SK-N-SH (cell line): Measurements from ENCODE around the gene MAST4. TPM values are rescaled to one million over a fixed set of nuclear protein-coding genes. Genes with fewer than 3 reads are reported as not detected.

Experiments
- CTCF ChIA-PET: fragments of 300-600, 350-600 bp; formaldehyde crosslinking; extraction: SDS; loops from one replicate; lab custom pipeline; 2021; lab: Yijun Ruan, JAX
- POLR2A ChIA-PET: fragments of 350-600 bp; sonication (Branson Sonifier 250); formaldehyde crosslinking; extraction: SDS; loops from one replicate; lab custom pipeline; 2020; ENCODE audit warnings: antibody characterized with exemption, inconsistent platforms; lab: Yijun Ruan, JAX
- DNase-seq: peaks from one replicate; pipeline ENCODE4 v3.0.0; 2012
- H2AFZ ChIP-seq: fragments of 200-600 bp; sonication (generic); 2 replicates; pipeline ENCODE4 v1.8.1; 2016; ENCODE audit warnings: antibody characterized with exemption, mild to moderate bottlenecking, low read depth
- H3F3A ChIP-seq: fragments of 200-600 bp; sonication (generic); replicated peaks from 2 replicates; pipeline ENCODE3; 2016; ENCODE audit warnings: antibody characterized with exemption, mild to moderate bottlenecking; ENCODE audit not compliant: insufficient read depth
- H3K27ac ChIP-seq, 2 experiments: fragments of 200-500 bp in 1 of 2; fragments of 200-600 bp in 1 of 2; sonication (Bioruptor generic) in 1 of 2; sonication (generic), shearing (Covaris generic) in 1 of 2; 2 replicates each; pipeline versions ENCODE4 v1.5.1 to v1.6.1; 2014 to 2016; ENCODE audit warnings: low read depth in 2 of 2, inconsistent platforms in 1 of 2, low read length in 1 of 2, mild to moderate bottlenecking in 1 of 2, mixed read lengths in 1 of 2
- H3K27me3 ChIP-seq: fragments of 200-600 bp; sonication (generic), shearing (Covaris generic); 2 replicates; pipeline ENCODE4 v1.6.1; 2016; ENCODE audit warnings: mixed run types; ENCODE audit not compliant: insufficient read depth
- H3K36me3 ChIP-seq, 2 experiments: fragments of 200-500 bp in 1 of 2; fragments of 200-600 bp in 1 of 2; sonication (Bioruptor generic) in 1 of 2; sonication (generic) in 1 of 2; replicated peaks in 1 of 2; 2 replicates each; pipeline versions ENCODE3 to v1.5.1; 2014 to 2016; ENCODE audit warnings: low read length in 1 of 2, mild to moderate bottlenecking in 1 of 2; ENCODE audit not compliant: insufficient read depth in 2 of 2, control insufficient read depth in 1 of 2
- H3K4me1 ChIP-seq, 2 experiments: fragments of 200-500 bp in 1 of 2; fragments of 200-600 bp in 1 of 2; sonication (Bioruptor generic) in 1 of 2; sonication (generic), shearing (Covaris generic) in 1 of 2; 2 replicates each; pipeline versions ENCODE4 v1.5.1 to v1.6.1; 2014 to 2016; ENCODE audit warnings: low read depth in 1 of 2, low read length in 1 of 2, mixed run types in 1 of 2; ENCODE audit not compliant: insufficient read depth in 2 of 2, control insufficient read depth in 1 of 2
- H3K4me2 ChIP-seq: fragments of 200-600 bp; sonication (generic), shearing (Covaris generic); 2 replicates; pipeline ENCODE4 v1.6.1; 2017; ENCODE audit warnings: mixed run types
- H3K4me3 ChIP-seq, 2 experiments: fragments of 200-500 bp in 1 of 2; fragments of 200-600 bp in 1 of 2; sonication (Bioruptor generic) in 1 of 2; sonication (generic), shearing (Covaris generic) in 1 of 2; 2 replicates each; pipeline versions ENCODE4 v1.5.1 to v1.8.1; 2014 to 2016; ENCODE audit warnings: low read depth in 2 of 2, inconsistent platforms in 1 of 2, low read length in 1 of 2, mild to moderate bottlenecking in 1 of 2, mixed read lengths in 1 of 2, moderate library complexity in 1 of 2
- H3K79me2 ChIP-seq: fragments of 200-600 bp; sonication (generic); 2 replicates; pipeline ENCODE4 v1.8.1; 2017; ENCODE audit warnings: mild to moderate bottlenecking; ENCODE audit not compliant: insufficient read depth
- H3K9ac ChIP-seq: fragments of 200-600 bp; sonication (generic); 2 replicates; pipeline ENCODE4 v1.6.1; 2017; ENCODE audit warnings: mixed run types
- H3K9me2 ChIP-seq: fragments of 200-600 bp; sonication (generic); 2 replicates; pipeline ENCODE4 v1.6.1; 2017; ENCODE audit warnings: mixed run types
- H3K9me3 ChIP-seq: fragments of 200-600 bp; sonication (generic); 2 replicates; pipeline ENCODE4 v1.6.1; 2017; ENCODE audit warnings: mixed run types, mild to moderate bottlenecking, moderate library complexity
- H4K20me1 ChIP-seq: fragments of 200-600 bp; sonication (generic); 2 replicates; pipeline ENCODE4 v1.6.1; 2017; ENCODE audit warnings: mild to moderate bottlenecking, mixed run types; ENCODE audit not compliant: insufficient read depth
- CHD2 ChIP-seq: fragments of 150-350 bp; IDR thresholded peaks from 2 replicates; pipeline ENCODE4 v1.6.1; 2018; ENCODE audit warnings: low read length; ENCODE audit not compliant: partially characterized antibody
- CTCF ChIP-seq: fragments of 200-600 bp; sonication (generic); IDR thresholded peaks from 2 replicates; pipeline ENCODE4 v1.6.1; 2017; ENCODE audit warnings: antibody characterized with exemption, mild to moderate bottlenecking, moderate library complexity
- EP300 ChIP-seq, 2 experiments: IDR thresholded peaks; 2 replicates each; pipeline versions ENCODE4 v1.4.0 to v1.6.1; 2012; ENCODE audit warnings: borderline replicate concordance in 1 of 2, low read depth in 1 of 2, low read length in 1 of 2
- FOXJ3 ChIP-seq: sonication (generic); formaldehyde crosslinking; IDR thresholded peaks from 2 replicates; pipeline ENCODE4 v1.5.1; 2020; ENCODE audit warnings: mild to moderate bottlenecking, missing genetic modification reagents
- GABPA ChIP-seq: IDR thresholded peaks from 2 replicates; pipeline ENCODE4 v1.4.0; 2012; ENCODE audit warnings: low read depth, mild to moderate bottlenecking
- IRF3 ChIP-seq: fragments of 150-350 bp; IDR thresholded peaks from 2 replicates; pipeline ENCODE4 v1.6.1; 2016; ENCODE audit warnings: mild to moderate bottlenecking, low read depth, low read length
- JUND ChIP-seq: IDR thresholded peaks from 2 replicates; pipeline ENCODE4 v1.4.0; 2012
- MEF2A ChIP-seq: IDR thresholded peaks from 2 replicates; pipeline ENCODE4 v1.4.0; 2012; ENCODE audit warnings: low read depth, borderline replicate concordance
- MXI1 ChIP-seq: IDR thresholded peaks from 2 replicates; pipeline ENCODE4 v1.6.1; 2012; ENCODE audit warnings: mild to moderate bottlenecking, low read depth, low read length, improper control_type of control experiment
- PBX3 ChIP-seq: IDR thresholded peaks from 2 replicates; pipeline ENCODE4; 2012
- RFX5 ChIP-seq: IDR thresholded peaks from 2 replicates; pipeline ENCODE4 v1.6.1; 2012; ENCODE audit warnings: mild to moderate bottlenecking, improper control_type of control experiment, low read length
- SMC3 ChIP-seq: IDR thresholded peaks from 2 replicates; pipeline ENCODE4 v1.6.1; 2012; ENCODE audit warnings: low read depth, low read length, improper control_type of control experiment
- TCF12 ChIP-seq: IDR thresholded peaks from 2 replicates; pipeline ENCODE4 v1.4.0; 2012
- TEAD4 ChIP-seq: IDR thresholded peaks from 2 replicates; pipeline ENCODE4 v1.4.0; 2012; ENCODE audit warnings: mild to moderate bottlenecking, borderline replicate concordance; ENCODE audit not compliant: insufficient read depth
- USF1 ChIP-seq: IDR thresholded peaks from 2 replicates; pipeline ENCODE4 v1.4.0; 2012; ENCODE audit warnings: low read depth, borderline replicate concordance
- YY1 ChIP-seq: IDR thresholded peaks from 2 replicates; pipeline ENCODE4 v1.4.0; 2012; ENCODE audit warnings: low read depth, mild to moderate bottlenecking
- WGBS: methylation state at CpG from one replicate; pipeline ENCODE4 v1.1.6; 2017; ENCODE audit warnings: low lambda C conversion rate; 5-methylcytosine and 5-hydroxymethylcytosine counted together
- polyA plus RNA-seq, 3 experiments: library from polyadenylated mRNA; depleted of rRNA; stranded (reverse); fragments of >200 nt; gene quantifications; 2 replicates each; pipeline ENCODE4 v1.2.3, GENCODE V29; 2012

The MAST4 gene
- polyA plus RNA-seq, 1 of the 3 experiments (the other 2 are of a cell fraction): 2.2 TPM

GRCh38 chr5:66969484-66969883 is 373.3 kb downstream of the MAST4 start:
- Histone ChIP-seq H3K9me2 (no peaks in the 10 kb centered on the region), H3K4me1 (peaks cover 0 to 3% of the 10 kb centered on the region in 2 experiments; a peak in 1 of 4 replicates), H3K27me3 (no peaks in the 10 kb centered on the region), H3K9me3 (no peaks in the 10 kb centered on the region), H3K4me3 (no peak overlapping the region), H3K27ac (no peak overlapping the region), H3K36me3 (no peaks in the 10 kb centered on the region), H3K4me2 (no peak overlapping the region), H3K79me2 (no peaks in the 10 kb centered on the region), H3K9ac (no peak overlapping the region), H4K20me1 (no peaks in the 10 kb centered on the region), H3F3A (no peaks in the 10 kb centered on the region), H2AFZ (no peak overlapping the region)
- no peak for TF ChIP-seq JUND
- TF ChIP-seq RFX5: no peak
- no peak for TF ChIP-seq TEAD4
- TF ChIP-seq SMC3: no peak
- TF ChIP-seq YY1: no peak
- TF ChIP-seq CTCF: no peak
- no peak for TF ChIP-seq PBX3
- TF ChIP-seq MEF2A: no peak
- no peak for TF ChIP-seq FOXJ3 (CRISPR knock-in tag)
- no peak for TF ChIP-seq IRF3
- TF ChIP-seq GABPA: no peak
- TF ChIP-seq MXI1: no peak
- CTCF ChIA-PET: interaction anchor here (0.7 to 1.4 kb wide), 2 partner anchors 14 to 18 kb away, joined by 3 read pairs; no protein-coding TSS in a partner anchor
- POLR2A ChIA-PET: no interaction called here
- WGBS: 89% methylated on average over 4 of the region's 4 CpGs
- DNase-seq: no peak

GRCh38 chr5:66969963-66970362 is 373.8 kb downstream of the MAST4 start:
- no peak for TF ChIP-seq EP300 (IDR thresholded peaks at IDR 0.05; ENCODE audit: borderline replicate concordance in 1 of 2, low read depth in 1 of 2, low read length in 1 of 2)
- no peak for TF ChIP-seq IRF3
- no peak for TF ChIP-seq FOXJ3 (CRISPR knock-in tag)
- no peak for TF ChIP-seq SMC3
- TF ChIP-seq USF1: no peak
- no peak for TF ChIP-seq CHD2
- no peak for TF ChIP-seq YY1
- no peak for TF ChIP-seq TCF12
- no peak for TF ChIP-seq CTCF
- no peak for TF ChIP-seq PBX3
- H2AFZ ChIP-seq: no peak overlapping the region
- no peak overlapping the region for H3K4me2 ChIP-seq
- no peaks in the 10 kb centered on the region for H3K9me3 ChIP-seq
- no peaks in the 10 kb centered on the region for H3K27me3 ChIP-seq
- POLR2A ChIA-PET: no interaction called here
- no peaks in the 10 kb centered on the region for H3K9me2 ChIP-seq
- no peak overlapping the region for H3K27ac ChIP-seq
- CTCF ChIA-PET: interaction anchor here (0.7 to 1.7 kb wide), 5 partner anchors 13 to 140 kb away, joined by 3 to 6 read pairs (median 3); no protein-coding TSS in a partner anchor
- no peaks in the 10 kb centered on the region for H3K79me2 ChIP-seq
- no peak overlapping the region for H3K4me3 ChIP-seq
- H3K9ac ChIP-seq: no peak overlapping the region
- H3K36me3 ChIP-seq: no peaks in the 10 kb centered on the region
- H3K4me1 ChIP-seq: peaks cover 0 to 3% of the 10 kb centered on the region in 2 experiments; a peak in 1 of 4 replicates
- H4K20me1 ChIP-seq: no peaks in the 10 kb centered on the region
- H3F3A ChIP-seq: no peaks in the 10 kb centered on the region
- DNase-seq: no peak
- 58% methylated on average over 2 of the region's 2 CpGs for WGBS
